OCI-LY1 (cell line): Measurements from ENCODE around the gene TAS2R19.

ENCODE experiments used
- H2AFZ ChIP-seq: fragments of 200-600 bp; sonication (generic), shearing (Covaris generic); 2 replicates; pipeline ENCODE4 v1.6.0; 2014; ENCODE audit warnings: antibody characterized with exemption, mild to moderate bottlenecking, low read length
- H3F3A ChIP-seq: fragments of 200-600 bp; sonication (generic), shearing (Covaris generic); 2 replicates; pipeline ENCODE4 v1.6.0; 2014; ENCODE audit warnings: mild to moderate bottlenecking, antibody characterized with exemption, low read length, moderate library complexity; ENCODE audit not compliant: insufficient read depth
- H3K27ac ChIP-seq: fragments of 200-600 bp; sonication (generic); 2 replicates; pipeline ENCODE4 v1.5.1; 2014; ENCODE audit warnings: low read length, mixed run types, mild to moderate bottlenecking, low read depth; ENCODE audit not compliant: poor library complexity, severe bottlenecking
- H3K27me3 ChIP-seq: fragments of 200-600 bp; sonication (generic); 2 replicates; pipeline ENCODE4 v1.6.0; 2014; ENCODE audit warnings: antibody characterized with exemption, mild to moderate bottlenecking, low read length, moderate library complexity; ENCODE audit not compliant: insufficient read depth
- H3K36me3 ChIP-seq: fragments of 200-600 bp; sonication (generic); 2 replicates; pipeline ENCODE4 v1.6.1; 2014; ENCODE audit warnings: mild to moderate bottlenecking, antibody characterized with exemption, low read length, moderate library complexity, mixed read lengths; ENCODE audit not compliant: insufficient read depth
- H3K4me1 ChIP-seq: fragments of 200-600 bp; sonication (generic); 2 replicates; pipeline ENCODE4 v1.5.1; 2014; ENCODE audit warnings: mild to moderate bottlenecking, low read length, moderate library complexity; ENCODE audit not compliant: insufficient read depth, severe bottlenecking
- H3K4me2 ChIP-seq: fragments of 200-600 bp; sonication (generic), shearing (Covaris generic); 2 replicates; pipeline ENCODE4 v1.6.1; 2014; ENCODE audit warnings: low read length
- H3K4me3 ChIP-seq: fragments of 200-600 bp; sonication (generic); 2 replicates; pipeline ENCODE4 v1.5.1; 2014; ENCODE audit warnings: low read length, low read depth, mild to moderate bottlenecking, mixed read lengths; ENCODE audit not compliant: poor library complexity, severe bottlenecking
- H3K79me2 ChIP-seq: fragments of 200-600 bp; shearing (Covaris generic); 2 replicates; pipeline ENCODE4 v1.6.1; 2016; ENCODE audit warnings: mixed run types, low read length, mixed read lengths; ENCODE audit not compliant: insufficient read depth
- H3K9ac ChIP-seq: fragments of 200-600 bp; sonication (generic), shearing (Covaris generic); 2 replicates; pipeline ENCODE4 v1.6.1; 2014; ENCODE audit warnings: mild to moderate bottlenecking, low read length, mixed read lengths
- H3K9me2 ChIP-seq: fragments of 200-600 bp; sonication (generic), shearing (Covaris generic); 2 replicates; pipeline ENCODE4 v1.6.1; 2014; ENCODE audit warnings: low read depth, mild to moderate bottlenecking, low read length, mixed read lengths
- H3K9me3 ChIP-seq: fragments of 200-600 bp; shearing (Covaris generic); 2 replicates; pipeline ENCODE4 v1.6.1; 2014; ENCODE audit warnings: low read length, mixed read lengths
- H4K20me1 ChIP-seq: fragments of 200-600 bp; sonication (generic), shearing (Covaris generic); 2 replicates; pipeline ENCODE4 v1.6.0; 2016; ENCODE audit warnings: mild to moderate bottlenecking, low read length; ENCODE audit not compliant: insufficient read depth
- EZH2 ChIP-seq: fragments of 200-600 bp; sonication (generic), shearing (Covaris generic); IDR thresholded peaks from 2 replicates; pipeline ENCODE4 v1.8.0; 2017; ENCODE audit warnings: borderline replicate concordance, mixed run types, mild to moderate bottlenecking, antibody characterized with exemption, low read length, moderate library complexity, mixed read lengths
- TF ChIP-seq, protein P1 (sequence below): fragments of 200-600 bp; sonication (generic), shearing (Covaris generic); IDR thresholded peaks from 2 replicates; pipeline ENCODE4 v1.5.1; 2017; ENCODE audit warnings: mild to moderate bottlenecking, antibody characterized with exemption, low read length, moderate library complexity, mixed read lengths

TAS2R19 gene

DNA sequence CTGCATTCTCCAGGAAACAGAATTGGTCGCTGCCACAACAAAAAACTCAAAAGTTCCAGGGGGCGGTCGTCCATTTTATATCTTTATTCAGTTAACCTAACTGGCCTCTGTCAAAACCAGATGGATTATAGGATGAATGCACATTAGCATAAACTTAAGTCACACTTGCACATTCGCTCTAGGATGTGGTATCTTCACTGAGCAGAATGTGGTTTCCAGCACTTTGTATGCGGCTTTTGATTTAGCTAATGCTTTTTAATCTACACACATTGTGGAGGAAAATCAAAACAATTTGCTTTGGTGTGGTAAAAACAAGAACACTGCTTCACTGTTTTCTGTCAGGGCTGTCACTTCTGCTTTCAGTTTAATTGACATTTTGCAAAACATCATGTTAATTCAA is 40.2 kb downstream of the TAS2R19 start:
- TF ChIP-seq, protein P1, sequence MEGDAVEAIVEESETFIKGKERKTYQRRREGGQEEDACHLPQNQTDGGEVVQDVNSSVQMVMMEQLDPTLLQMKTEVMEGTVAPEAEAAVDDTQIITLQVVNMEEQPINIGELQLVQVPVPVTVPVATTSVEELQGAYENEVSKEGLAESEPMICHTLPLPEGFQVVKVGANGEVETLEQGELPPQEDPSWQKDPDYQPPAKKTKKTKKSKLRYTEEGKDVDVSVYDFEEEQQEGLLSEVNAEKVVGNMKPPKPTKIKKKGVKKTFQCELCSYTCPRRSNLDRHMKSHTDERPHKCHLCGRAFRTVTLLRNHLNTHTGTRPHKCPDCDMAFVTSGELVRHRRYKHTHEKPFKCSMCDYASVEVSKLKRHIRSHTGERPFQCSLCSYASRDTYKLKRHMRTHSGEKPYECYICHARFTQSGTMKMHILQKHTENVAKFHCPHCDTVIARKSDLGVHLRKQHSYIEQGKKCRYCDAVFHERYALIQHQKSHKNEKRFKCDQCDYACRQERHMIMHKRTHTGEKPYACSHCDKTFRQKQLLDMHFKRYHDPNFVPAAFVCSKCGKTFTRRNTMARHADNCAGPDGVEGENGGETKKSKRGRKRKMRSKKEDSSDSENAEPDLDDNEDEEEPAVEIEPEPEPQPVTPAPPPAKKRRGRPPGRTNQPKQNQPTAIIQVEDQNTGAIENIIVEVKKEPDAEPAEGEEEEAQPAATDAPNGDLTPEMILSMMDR: no peak
- no peak for TF ChIP-seq EZH2
- H3K9me3 ChIP-seq: no peaks in the 10 kb centered on the region
- no peaks in the 10 kb centered on the region for H3K36me3 ChIP-seq
- H3K9ac ChIP-seq: no peak overlapping the region
- no peak overlapping the region for H3K4me2 ChIP-seq
- no peaks in the 10 kb centered on the region for H3F3A ChIP-seq
- no peaks in the 10 kb centered on the region for H3K27me3 ChIP-seq
- no peaks in the 10 kb centered on the region for H3K9me2 ChIP-seq
- no peak overlapping the region for H3K4me3 ChIP-seq
- no peaks in the 10 kb centered on the region for H3K79me2 ChIP-seq
- H4K20me1 ChIP-seq: no peaks in the 10 kb centered on the region
- H3K4me1 ChIP-seq: no peaks in the 10 kb centered on the region
- no peak overlapping the region for H3K27ac ChIP-seq
- no peak overlapping the region for H2AFZ ChIP-seq

DNA sequence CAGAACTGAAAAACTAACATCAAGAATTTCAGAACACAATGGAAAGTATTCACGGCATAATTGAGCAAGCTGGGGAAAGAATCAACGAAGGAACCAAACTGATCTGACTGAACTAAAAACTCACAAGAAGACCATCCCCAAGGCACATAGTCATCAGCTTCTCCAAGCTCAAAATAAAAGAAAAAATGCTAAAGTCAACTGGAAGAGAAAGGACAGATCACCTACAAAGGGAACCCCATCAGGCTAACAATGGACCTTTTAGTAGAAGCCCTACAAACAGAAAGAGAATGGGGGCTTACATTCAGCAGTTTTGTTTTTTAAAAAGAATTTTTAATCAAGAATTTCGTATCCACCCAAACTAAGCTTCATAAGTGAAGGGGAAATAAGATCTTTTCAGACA is 47.5 kb downstream of the TAS2R19 start:
- Histone ChIP-seq H3K9me3 (no peaks in the 10 kb centered on the region), H3K4me1 (no peaks in the 10 kb centered on the region), H3K9ac (no peak overlapping the region), H2AFZ (no peak overlapping the region), H3K79me2 (no peaks in the 10 kb centered on the region), H3K9me2 (no peaks in the 10 kb centered on the region), H4K20me1 (no peaks in the 10 kb centered on the region), H3K27ac (no peak overlapping the region), H3K4me3 (no peak overlapping the region), H3K4me2 (no peak overlapping the region), H3K36me3 (no peaks in the 10 kb centered on the region), H3K27me3 (no peaks in the 10 kb centered on the region), H3F3A (no peaks in the 10 kb centered on the region)
- no peak for TF ChIP-seq EZH2
- TF ChIP-seq, protein P1: no peak
